HG03159 (cell line): ENCODE results near the gene KHDC1.
"Not testable (repeated sequence)": the region's sequence is repeated elsewhere in the genome, so short reads cannot be mapped to it uniquely, and the experiment has no call there.

Source experiments
- ATAC-seq: cut with Tn5 transposase; IDR thresholded peaks from one replicate; pipeline ENCODE4 v1.9.1; 2021; ENCODE audit warnings: mild to moderate bottlenecking, moderate library complexity; ENCODE audit not compliant: unreplicated experiment

The KHDC1 gene, protein sequence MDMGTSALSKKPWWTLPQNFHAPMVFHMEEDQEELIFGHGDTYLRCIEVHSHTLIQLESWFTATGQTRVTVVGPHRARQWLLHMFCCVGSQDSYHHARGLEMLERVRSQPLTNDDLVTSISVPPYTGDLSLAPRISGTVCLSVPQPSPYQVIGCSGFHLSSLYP

DNA sequence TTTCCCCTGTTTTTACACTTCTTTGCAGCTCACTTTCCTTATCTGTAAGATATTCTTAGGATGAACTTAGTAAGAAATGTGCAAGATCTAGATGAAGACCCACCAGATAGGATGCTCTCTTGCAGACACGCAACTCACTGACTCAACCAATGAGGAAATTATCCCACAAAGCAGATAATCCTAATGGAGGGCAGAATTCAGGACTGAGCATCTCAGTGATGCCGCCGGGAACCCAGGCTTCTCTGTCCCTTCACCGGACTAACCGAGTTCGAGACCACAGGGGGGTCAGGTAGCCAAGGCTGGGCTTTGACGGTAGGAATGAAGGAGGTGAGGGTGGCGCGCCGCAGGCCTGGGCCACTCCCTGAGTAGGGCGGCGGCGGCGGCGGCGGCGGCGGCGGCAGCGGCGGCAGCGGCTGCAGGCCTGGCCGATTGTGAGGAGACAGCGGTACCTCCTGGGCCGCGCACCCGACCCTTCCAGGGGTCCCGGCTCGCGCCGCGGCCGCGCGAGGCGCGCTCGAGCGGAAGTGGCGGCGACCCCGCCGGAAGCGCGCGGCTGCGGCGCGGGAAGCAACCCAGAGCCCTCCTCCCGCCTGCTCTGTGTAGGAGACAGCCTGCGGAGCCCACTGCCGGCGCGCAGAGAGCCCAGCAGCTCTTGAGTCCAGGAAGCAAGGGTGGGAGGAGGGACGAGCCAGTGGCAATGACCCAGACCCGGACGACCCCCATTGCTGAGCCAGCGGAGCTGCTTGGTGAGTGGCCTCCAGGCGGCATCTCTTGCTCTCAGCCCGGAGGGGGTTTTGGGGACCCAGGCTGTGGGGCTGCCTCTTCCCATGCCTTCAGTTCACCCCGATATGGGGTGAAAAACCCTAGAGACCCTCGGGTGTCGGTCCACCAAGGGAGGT lies at the start of gene KHDC1:
Gene KHDC1, minus strand, starts transcription at position 526 of the 899 bp plus-strand sequence. CDS start 20,679 bp downstream, outside the sequence.
- peak; percentile 88 for ATAC-seq

DNA sequence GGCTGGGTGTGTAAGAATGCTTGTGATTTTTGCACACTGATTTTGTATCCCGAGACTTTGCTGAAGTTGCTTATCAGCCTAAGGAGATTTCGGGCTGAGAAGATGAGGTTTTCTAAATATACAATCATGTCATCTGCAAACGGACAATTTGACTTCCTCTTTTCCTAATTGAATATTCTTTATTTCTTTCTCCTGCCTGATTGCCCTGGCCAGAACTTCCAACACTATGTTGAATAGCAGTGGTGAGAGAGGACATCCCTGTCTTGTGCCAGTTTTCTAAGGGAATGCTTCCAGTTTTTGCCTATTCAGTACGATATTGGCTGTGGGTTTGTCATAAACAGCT lies 47.5 kb upstream of the KHDC1 start:
- ATAC-seq: not testable (repeated sequence)

DNA sequence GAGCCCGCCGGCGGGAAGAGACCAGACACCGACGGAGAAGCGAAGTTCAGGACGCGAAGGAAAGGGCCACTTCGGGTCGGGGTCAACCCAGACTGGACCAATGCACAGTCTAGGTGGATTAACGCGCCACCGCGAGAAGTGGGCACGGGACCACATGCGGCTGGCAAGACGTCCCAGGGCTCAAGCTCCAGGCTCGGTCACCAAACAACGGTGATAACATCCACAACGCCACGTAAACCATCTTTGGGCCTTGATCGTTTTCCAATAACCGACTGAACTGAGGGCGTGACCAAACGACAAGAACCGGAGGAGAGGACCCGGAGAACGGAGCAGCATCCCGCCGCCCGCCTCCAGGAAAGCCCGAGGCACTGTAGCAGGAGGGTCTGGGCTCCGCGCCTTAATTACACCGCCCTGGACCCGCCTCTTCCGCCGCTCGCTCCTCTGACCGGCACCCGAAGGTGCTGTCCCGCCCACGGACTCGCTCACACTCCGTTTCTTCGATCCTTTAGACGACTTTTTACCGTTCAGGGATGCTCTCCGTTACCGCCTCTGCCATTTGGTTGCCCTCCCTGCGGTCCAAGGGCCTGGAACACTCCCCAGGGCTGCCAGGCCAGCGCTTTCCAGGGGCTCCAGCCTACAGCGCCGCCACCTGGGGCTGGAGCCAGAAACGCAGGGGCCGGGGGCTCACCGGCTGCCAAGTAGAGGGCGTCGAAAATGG lies 46.9 kb upstream of the KHDC1 start:
- ATAC-seq: peak; percentile 96

DNA sequence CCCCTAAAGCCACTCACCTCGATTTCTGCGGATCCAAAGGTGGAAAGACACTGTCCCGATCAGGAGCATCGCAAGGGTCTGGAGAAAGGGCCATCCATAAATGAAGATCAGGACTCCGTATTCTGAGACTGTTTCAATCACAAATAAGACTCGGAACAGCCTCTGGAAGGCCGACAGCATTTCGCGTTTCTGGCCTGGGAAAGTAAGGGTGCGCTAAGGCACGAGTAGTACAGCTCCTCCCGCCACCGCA lies 46.5 kb upstream of the KHDC1 start:
- no peak for ATAC-seq

DNA sequence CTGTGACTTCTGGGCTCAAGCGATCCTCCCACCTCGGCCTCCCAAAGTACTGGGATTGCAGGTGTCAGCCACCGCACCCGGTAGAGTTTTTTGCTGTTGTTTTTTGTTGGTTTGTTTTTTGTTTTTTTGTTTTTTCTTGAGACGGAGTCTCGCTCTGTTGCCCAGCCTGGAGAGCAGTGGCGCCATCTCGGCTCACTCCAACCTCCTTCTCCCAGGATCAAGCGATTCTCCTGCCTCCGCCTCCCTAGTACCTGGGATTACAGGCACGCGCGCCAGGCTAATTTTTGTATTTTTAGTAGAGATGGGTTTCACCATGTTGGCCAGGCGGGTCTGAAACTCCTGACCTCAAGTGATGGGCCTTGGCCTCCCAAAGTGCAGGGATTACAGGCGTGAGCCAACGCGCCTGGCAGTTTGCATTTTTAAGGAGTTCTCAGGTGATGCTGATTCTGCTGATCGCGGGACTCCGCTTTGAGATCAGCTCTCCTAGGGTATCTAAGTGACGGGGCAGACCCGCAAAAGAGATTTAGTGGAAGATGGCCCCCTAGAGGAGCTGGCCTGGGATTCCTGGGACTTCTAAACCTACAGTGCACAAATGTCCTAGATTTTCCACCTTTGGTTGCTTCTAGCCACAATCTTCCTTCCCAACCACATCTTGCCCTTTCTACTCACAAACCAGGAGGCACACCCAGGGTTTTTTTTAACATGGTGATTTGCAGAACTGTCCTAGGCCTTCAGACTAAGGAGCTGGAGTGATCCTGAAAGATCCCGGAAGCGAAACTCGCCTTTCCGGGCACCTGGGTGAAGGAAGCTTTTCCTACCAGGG lies 45.9 kb upstream of the KHDC1 start:
- no peak for ATAC-seq

DNA sequence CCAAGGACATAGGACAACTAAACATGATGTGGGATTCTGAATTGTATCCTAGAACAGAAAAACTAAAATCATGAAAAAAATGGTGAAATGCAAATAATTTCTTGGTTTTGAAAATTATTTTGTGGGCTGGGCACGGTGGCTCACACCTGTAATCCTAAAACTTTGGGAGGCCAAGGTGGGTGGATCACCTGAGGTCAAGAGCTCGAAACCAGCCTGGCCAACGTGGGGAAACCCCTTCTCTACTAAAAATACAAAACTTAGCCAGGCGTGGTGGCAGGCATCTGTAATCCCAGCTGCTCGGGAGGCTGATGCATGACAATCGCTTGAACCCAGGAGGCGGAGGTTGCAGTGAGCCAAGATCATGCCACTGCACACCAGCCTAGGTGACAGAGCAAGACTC lies 40.8 kb upstream of the KHDC1 start:
- ATAC-seq: not testable (repeated sequence)

DNA sequence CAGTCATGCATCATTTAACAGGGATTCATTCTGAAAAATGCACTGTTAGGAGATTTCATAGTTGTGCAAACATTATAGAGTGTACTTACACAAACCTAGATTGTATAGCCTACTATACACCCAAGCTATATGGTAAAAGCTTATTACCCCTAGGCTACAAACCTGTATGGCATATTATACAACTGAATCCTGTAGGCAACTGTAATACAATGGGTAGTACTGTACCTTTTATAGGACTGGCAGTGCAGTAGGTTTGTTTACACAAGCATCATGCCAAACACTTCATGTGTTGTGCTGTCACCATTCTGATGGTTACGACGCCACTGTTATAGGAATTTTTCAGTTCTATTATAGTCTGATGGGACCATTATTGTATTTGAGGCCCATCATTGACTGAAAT lies 39.3 kb upstream of the KHDC1 start:
- ATAC-seq: no peak

DNA sequence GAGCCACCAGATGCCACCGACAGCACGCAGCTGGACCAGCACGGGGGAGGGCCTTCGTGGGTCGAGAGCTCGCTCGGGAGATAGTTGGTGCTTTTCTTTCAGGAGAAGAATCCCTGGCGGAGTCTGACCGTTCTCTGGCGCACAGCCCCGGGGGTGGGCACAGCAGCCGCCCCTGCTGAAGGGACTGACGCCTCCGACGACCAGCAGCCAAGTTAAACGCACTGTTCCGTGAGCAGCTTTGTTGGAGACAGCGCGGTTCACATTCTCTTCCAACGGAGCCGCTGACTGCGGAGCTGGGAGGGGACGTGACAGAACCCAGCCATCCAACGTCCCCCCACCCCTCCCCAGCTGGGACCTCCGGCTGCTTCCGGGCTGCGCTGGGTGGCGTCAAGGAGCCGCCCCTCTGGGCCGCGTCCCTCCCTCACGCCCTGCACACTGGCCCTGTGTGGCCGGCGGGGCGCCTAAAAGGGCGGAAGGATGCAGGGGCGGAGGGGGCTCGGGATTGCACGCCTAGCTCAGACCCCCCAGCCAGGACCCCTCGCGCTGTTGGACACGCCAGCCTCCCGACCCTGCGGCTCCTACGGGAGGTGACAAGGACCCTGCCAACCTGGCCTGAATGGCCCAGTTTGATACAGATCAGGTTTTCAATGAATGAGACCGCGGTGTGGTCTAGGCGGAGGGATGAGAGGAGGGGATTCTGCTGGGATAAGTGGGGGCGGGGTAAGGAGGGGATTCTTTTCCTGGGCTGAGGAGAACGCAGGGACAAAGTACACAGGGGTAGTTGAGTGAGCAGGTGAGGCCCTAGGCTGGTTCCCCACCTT lies 36.4 kb upstream of the KHDC1 start:
- no peak for ATAC-seq

DNA sequence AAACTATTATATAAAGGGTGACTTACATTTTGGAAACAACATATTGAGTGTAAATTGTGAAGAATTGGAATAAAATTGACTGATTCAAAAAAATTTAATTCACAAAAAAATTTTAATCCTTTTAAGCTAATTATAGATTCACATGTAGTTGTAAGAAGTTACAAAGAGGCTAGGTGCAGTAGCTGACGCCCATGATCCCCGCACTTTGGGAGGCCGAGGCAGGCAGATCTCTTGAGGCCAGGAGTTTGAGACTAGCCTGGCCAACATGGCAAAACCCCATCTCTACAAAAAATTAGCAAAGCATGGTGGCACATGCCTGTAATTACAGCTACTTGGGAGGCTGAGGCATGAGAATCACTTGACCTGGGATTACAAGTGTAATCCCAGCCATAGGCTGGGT lies 30.3 kb upstream of the KHDC1 start:
- ATAC-seq: no peak

DNA sequence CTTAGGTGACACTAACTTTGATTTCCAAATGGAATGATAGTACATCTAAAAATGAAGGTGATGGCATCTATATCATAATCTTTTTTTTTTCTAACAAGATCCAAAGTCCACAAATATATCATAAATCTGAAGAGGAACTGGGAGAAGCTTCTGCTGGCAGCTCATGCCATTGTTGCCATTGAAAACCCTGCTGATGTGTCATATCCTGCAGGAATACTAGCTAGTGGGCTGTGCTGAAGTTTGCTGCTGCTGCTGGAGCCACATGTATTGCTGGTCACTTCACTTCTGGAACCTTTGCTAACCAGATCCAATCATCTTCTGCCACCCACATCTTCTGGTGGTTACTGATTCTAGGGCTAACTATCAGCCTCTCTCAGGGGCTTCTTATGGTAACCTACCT lies 27.4 kb upstream of the KHDC1 start:
- ATAC-seq: no peak

DNA sequence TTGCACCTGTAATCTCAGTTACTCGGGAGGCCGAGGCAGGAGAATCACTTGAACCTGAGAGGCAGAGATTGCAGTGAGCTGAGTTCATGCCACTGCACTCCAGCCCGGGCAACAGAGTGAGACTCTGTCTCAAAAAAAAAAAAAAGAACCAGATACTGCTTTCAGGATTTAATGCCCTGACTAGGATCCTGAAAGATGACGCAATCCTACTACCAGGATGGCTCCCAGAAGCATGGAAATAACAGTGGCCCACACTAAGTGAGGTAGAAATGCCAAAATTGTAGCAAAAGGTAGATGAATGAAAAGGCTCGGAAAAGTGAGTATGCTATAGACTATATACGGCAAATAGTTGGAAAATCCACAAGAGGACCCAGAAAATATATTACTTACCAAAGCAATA lies 23.8 kb upstream of the KHDC1 start:
- ATAC-seq: no peak

DNA sequence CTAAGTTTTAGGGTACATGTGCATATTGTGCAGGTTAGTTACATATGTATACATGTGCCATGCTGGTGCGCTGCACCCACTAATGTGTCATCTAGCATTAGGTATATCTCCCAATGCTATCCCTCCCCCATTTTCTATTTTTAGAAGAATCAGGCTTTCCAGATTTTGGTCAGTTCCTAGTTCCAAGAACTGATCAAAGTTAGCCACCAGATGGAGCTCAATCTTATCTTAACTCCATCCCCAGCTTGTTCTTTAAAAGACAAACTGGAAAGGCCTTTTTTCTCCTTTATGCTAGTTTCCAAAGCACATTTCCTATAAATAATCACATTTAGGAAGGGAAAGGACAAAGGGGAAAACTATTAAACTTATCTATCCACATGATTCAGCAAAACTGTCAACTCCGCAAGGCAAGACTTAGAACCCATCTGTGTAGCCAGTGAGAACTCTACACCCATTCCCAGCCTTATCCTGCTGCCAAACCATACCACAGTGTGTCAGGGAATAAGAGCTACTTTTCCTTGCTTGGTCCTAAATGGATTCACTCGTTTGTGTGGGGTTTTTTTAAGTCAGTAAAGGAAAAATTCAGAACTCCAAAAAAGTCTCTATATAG lies 22.8 kb upstream of the KHDC1 start:
- no peak for ATAC-seq

DNA sequence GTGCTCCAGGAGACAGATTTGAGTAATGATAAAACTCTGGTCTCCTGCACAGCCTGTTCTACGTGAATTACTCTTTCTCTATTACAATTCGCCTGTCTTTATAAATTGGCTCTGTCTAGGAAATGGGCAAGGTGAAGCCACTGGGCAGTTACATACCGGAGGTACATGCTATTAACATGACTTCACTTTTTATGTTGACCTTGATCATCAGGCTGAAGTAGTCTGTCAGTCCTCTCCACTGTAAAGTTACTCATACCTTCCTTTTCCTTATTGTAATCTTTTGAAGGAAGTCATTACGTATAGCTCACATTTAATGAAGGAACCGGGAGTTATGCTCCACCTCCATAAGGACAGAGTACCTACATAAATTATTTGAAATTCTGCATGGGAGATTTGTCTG lies 19.9 kb upstream of the KHDC1 start:
- no peak for ATAC-seq

DNA sequence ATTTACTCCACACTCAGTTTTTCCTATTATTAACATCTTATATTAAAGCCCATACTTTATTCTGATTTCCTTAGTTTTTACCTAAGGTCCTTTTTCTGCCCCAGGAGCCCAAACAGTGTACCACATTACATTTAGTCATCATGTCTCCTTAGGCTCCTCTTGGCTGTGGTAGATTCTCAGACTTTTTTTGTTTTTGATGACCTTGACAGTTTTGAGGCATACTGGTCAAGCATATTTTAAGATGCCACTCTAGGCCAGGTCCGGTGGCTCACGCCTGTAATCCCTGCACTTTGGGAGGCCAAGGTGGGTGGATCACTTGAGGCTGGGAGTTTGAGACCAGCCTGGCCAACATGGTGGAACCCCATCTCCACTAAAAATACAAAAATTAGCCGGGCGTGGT lies 18.7 kb upstream of the KHDC1 start:
- ATAC-seq: not testable (repeated sequence)

DNA sequence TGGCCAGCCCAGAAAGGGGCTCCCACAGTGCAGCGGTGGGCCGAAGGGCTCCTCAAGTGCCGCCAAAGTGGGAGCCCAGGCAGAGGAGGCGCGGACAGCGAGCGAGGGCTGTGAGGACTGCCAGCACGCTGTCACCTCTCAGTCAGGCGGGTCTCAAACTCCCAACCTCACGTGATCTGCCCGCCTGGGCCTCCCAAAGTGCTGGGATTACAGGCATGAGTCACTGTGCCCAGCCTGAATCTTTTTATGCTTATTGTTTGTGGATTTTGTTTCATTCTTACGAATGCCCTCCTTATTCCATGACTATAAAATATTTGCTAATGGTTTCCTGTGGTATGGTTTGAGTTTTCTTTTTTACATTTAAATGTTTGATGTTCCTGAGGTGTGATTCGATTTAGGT lies 6.3 kb upstream of the KHDC1 start:
- not testable (repeated sequence) for ATAC-seq

DNA sequence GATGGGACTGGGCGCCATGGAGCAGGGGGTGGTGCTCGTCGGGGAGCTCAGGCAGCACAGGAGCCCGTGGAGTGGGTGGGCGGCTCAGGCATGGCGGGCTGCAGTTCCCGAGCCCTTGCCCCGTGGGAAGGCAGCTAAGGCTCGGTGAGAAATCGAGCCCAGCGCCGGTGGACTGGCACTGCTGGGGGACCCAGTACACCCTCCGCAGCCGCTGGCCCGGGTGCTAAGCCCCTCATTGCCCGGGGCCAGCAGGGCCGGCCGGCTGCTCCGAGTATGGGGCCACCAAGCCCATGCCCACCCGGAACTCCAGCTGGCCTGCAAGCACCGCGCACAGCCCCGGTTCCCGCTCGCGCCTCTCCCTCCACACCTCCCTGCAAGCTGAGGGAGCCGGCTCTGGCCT lies 5.9 kb upstream of the KHDC1 start:
- ATAC-seq: not testable (repeated sequence)

DNA sequence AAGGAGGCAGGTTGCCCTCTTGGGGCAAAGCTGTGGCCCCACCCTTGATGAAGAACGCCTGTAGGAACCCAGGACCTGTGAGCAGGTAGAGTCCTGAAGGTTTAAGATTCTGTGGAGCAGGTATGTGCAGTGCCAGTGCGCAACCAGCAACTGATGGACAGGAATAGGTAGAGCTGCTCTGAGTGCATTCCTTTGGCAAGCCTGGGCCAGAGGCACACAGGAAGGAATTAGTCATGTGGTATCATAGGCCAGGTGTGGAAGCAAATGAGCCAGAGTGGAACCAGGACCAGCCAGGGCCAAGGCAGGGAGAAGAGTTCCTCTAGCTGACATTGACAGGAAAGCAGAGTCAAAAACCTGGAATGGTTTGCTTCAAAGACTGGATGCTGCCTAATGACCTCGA lies 1.4 kb upstream of the KHDC1 start:
- no peak for ATAC-seq

DNA sequence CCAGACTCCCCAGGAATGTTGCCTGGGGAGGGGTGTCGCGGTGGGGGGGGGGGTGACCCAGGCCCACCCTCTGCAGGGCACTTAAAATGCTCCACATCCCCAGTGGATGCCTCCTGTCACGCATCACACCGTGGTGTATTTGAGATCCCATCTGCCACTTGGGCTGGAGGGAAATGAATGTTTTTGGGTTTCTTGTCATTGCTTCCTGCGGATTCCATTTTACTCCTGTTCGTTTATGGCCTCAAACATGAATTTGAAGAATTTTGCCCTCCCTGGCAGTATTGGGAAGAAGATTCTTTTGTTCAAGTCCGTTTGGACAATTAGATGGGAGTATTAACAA lies 544 bp upstream of the KHDC1 start:
- ATAC-seq: peak; percentile 8

DNA sequence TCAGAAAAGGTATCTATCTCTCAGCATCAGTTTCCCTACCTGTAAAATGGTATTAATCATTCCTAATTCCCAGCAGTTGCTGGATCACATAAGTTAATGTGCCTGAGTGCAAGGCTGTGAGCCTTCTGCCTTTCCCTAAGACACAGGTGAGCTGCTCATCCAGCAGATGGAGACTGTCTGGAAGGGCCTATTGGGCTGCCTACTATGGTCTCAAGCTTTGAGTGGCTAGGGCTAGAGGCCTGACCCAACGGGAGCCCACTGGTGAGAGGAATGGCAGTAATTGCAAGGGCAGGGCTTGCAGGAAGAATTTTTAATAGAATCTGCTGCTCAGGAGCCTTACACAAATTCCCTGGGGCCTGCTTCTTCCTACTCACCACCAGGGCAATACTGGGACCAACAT lies 4.3 kb downstream of the KHDC1 start:
- no peak for ATAC-seq

DNA sequence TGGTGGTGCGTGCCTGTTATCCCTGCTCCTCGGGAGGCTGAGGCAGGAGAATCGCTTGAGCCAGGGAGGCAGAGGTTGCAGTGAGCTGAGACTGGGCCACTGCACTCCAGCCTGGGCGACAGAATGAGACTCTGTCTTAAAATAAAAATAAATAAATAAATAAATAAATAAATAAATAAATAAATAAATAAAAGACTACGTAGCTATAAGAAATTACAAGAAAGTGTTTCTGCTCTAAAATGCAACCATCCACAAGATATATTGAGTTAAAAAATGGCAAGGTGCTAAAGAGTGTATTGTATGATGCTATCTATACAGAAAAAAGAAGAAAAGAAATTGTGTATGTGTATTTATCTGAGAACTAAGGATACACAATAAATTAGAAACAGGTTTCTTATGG lies 8.7 kb downstream of the KHDC1 start:
- not testable (repeated sequence) for ATAC-seq
